Colon (tissue), 2 donors: ENCODE measurements around the gene CDY2A.
"Not testable (repeated sequence)": the region's sequence is repeated elsewhere in the genome, so short reads cannot be mapped to it uniquely, and the experiment has no call there.

Experiments used
- FAIRE-seq: peaks from 2 replicates; lab custom pipeline; 2012; peaks lifted over from hg19 to GRCh38; lab: Jason Lieb, UNC
- donor health status: control.
- donor health status: control.

CDY2A gene

GRCh38 chrY:18025487-18025886 lies at the start of gene CDY2A:
CDY2A (plus strand) TSS chrY:18025787; CDS start chrY:18026115, 328 bp downstream.
- not testable (repeated sequence) for FAIRE-seq

GRCh38 chrY:17997586-17997985 lies 28.0 kb upstream of the CDY2A start:
- not testable (repeated sequence) for FAIRE-seq

- FAIRE-seq = not testable (repeated sequence)
Observed at GRCh38 chrY:17998266-17998665, 27.3 kb upstream of the CDY2A start.

GRCh38 chrY:18023897-18024296 lies 1.7 kb upstream of the CDY2A start:
- FAIRE-seq = not testable (repeated sequence)

- not testable (repeated sequence) for FAIRE-seq
Observed at GRCh38 chrY:18028845-18029244, 3.3 kb downstream of the CDY2A start.

- FAIRE-seq = not testable (repeated sequence)
Observed at GRCh38 chrY:18030178-18030577, 4.6 kb downstream of the CDY2A start.

GRCh38 chrY:18034100-18034814 lies 8.7 kb downstream of the CDY2A start:
- not testable (repeated sequence) for FAIRE-seq

- not testable (repeated sequence) for FAIRE-seq
Observed at GRCh38 chrY:18034864-18035263, 9.3 kb downstream of the CDY2A start.

- FAIRE-seq = not testable (repeated sequence)
Observed at GRCh38 chrY:18044990-18045389, 19.4 kb downstream of the CDY2A start.

GRCh38 chrY:18048149-18049040 lies 22.8 kb downstream of the CDY2A start:
- not testable (repeated sequence) for FAIRE-seq

- FAIRE-seq = not testable (repeated sequence)
Observed at GRCh38 chrY:18049061-18049460, 23.5 kb downstream of the CDY2A start.

- FAIRE-seq = not testable (repeated sequence)
Observed at GRCh38 chrY:18056473-18056872, 30.9 kb downstream of the CDY2A start.

GRCh38 chrY:18073464-18073863 lies 47.9 kb downstream of the CDY2A start:
- not testable (repeated sequence) for FAIRE-seq
